Small intestine (tissue), 16 donors: ENCODE results near the gene RPEL1. TPM values are rescaled to one million over a fixed set of nuclear protein-coding genes. Genes with fewer than 3 reads are reported as not detected.
A peak's percentile ranks its signal among the peaks of the same experiment; 100 is the strongest.
"Not testable (repeated sequence)": the region's sequence is repeated elsewhere in the genome, so short reads cannot be mapped to it uniquely, and the experiment has no call there.

Experiments
- DNase-seq, 2 donors: peaks; one replicate each; pipeline versions ENCODE4 v3.0.0 to v3.0.0-alpha.2; 2013
- FAIRE-seq: peaks from 2 replicates; lab custom pipeline; 2012; peaks lifted over from hg19 to GRCh38; lab: Jason Lieb, UNC
- H3K27ac ChIP-seq, 3 donors: one replicate each; pipeline ENCODE4 v1.5.1; 2013; ENCODE audit warnings: low read length in 2 of 3, mild to moderate bottlenecking in 2 of 3, control low read depth in 1 of 3, inconsistent platforms in 1 of 3, low read depth in 1 of 3, moderate library complexity in 1 of 3
- H3K27me3 ChIP-seq, 3 donors: one replicate each; pipeline ENCODE4 v1.6.1; 2013; ENCODE audit warnings: low read length in 3 of 3, inconsistent platforms in 1 of 3; ENCODE audit not compliant: control insufficient read depth in 3 of 3, insufficient read depth in 3 of 3
- H3K36me3 ChIP-seq, 3 donors: one replicate each; pipeline ENCODE4 v1.6.1; 2013; ENCODE audit warnings: low read length in 3 of 3, inconsistent platforms in 1 of 3, low read depth in 1 of 3, mild to moderate bottlenecking in 1 of 3, moderate library complexity in 1 of 3; ENCODE audit not compliant: control insufficient read depth in 3 of 3, insufficient read depth in 2 of 3
- H3K4me1 ChIP-seq, 3 donors: one replicate each; pipeline ENCODE4 v1.6.1; 2013; ENCODE audit warnings: low read length in 2 of 3, inconsistent platforms in 1 of 3, low read depth in 1 of 3, mild to moderate bottlenecking in 1 of 3, moderate library complexity in 1 of 3; ENCODE audit not compliant: control insufficient read depth in 3 of 3, insufficient read depth in 2 of 3
- H3K4me3 ChIP-seq, 3 donors: one replicate each; pipeline ENCODE4 v1.5.1; 2013; ENCODE audit warnings: low read length in 3 of 3, control low read depth in 1 of 3, inconsistent platforms in 1 of 3, low read depth in 1 of 3, mild to moderate bottlenecking in 1 of 3, moderate library complexity in 1 of 3
- H3K9me3 ChIP-seq, 2 donors: one replicate each; pipeline ENCODE4 v1.6.1; 2013; ENCODE audit warnings: low read depth in 1 of 2, low read length in 1 of 2; ENCODE audit not compliant: control insufficient read depth in 2 of 2, insufficient read depth in 1 of 2
- WGBS, 3 donors: extraction: QIAGEN DNeasy Blood & Tissue Kit; methylation state at CpG; one replicate each; pipeline ENCODE4 v1.1.7; 2013; 5-methylcytosine and 5-hydroxymethylcytosine counted together
- long read RNA-seq, 10 donors: transcript quantifications; one replicate each; lab custom pipeline, GENCODE V29; 2026
- polyA plus RNA-seq, 4 donors: library from polyadenylated mRNA; stranded (reverse) in 3 of 4; unstranded in 1 of 4; fragments of 200-250 nt in 3 of 4; fragments of 120-200 nt in 1 of 4; gene quantifications; one replicate each; pipeline versions ENCODE4 v1.2.1 to v1.2.3, GENCODE V29; 2013
- donor health status: healthy with polysubstance abuse.
- donor health status: control.
- donor health status: control.
- donor health status: Bipolar disorder and iron deficiency.
- donor health status: healthy.

RPEL1 gene
- polyA plus RNA-seq: under 1 TPM in 2 of 4 donors, not detected in 2; 0.01 to 0.09 TPM
- long read RNA-seq, donor 1: 0 reads
- long read RNA-seq, donor 2: 0 reads
- long read RNA-seq, donor 3: 0 reads
- long read RNA-seq, donor 4: 0 reads
- long read RNA-seq, donor 5: 0 reads
- long read RNA-seq, donor 6: 0 reads
- long read RNA-seq, donor 7: 0 reads
- long read RNA-seq, donor 8: 0 reads
- long read RNA-seq, donor 9: 0 reads
- long read RNA-seq, donor 10: 0 reads

- not testable (repeated sequence) for H3K27me3 ChIP-seq, H3K36me3 ChIP-seq, DNase-seq, H3K27ac ChIP-seq, FAIRE-seq, H3K9me3 ChIP-seq, H3K4me3 ChIP-seq
- WGBS, 3 donors: 90 to 91% (median 90%) methylated on average over 7 of the region's 7 CpGs
- H3K4me1 ChIP-seq: peaks cover 0 to 13% (median 0%) of the 10 kb centered on the region in 3 donors
Observed at GRCh38 chr10:103245587-103245986, at the start of gene RPEL1. TSS of gene RPEL1 (plus strand) at chr10:103245887. CDS start at chr10:103245997, 110 bp downstream.

GRCh38 chr10:103196516-103196915, 49.2 kb upstream of the RPEL1 start:
- Histone ChIP-seq H3K36me3 (no peaks in the 10 kb centered on the region), H3K4me3 (no peak overlapping the region), H3K9me3 (no peaks in the 10 kb centered on the region), H3K27ac (no peak overlapping the region), H3K4me1 (peaks cover 2 to 4% (median 2%) of the 10 kb centered on the region in 3 donors), H3K27me3 (no peaks in the 10 kb centered on the region)
- DNase-seq (no peak), FAIRE-seq (no peak)
- 62 to 82% (median 81%) methylated on average over 2 of the region's 2 CpGs for WGBS, 3 donors

- no peaks in the 10 kb centered on the region for H3K36me3 ChIP-seq
- no peak overlapping the region for H3K4me3 ChIP-seq
- FAIRE-seq (no peak), DNase-seq (peak; percentile 6 to 54)
- no peaks in the 10 kb centered on the region for H3K9me3 ChIP-seq
- WGBS, 3 donors: 68 to 77% (median 77%) methylated on average over 3 of the region's 3 CpGs
- no peaks in the 10 kb centered on the region for H3K27me3 ChIP-seq
- peaks cover 0 to 4% (median 2%) of the 10 kb centered on the region in 3 donors for H3K4me1 ChIP-seq
- H3K27ac ChIP-seq: peak overlapping the region in 2 of 3 donors; percentile 27 to 37
Observed at GRCh38 chr10:103197174-103197573, 48.5 kb upstream of the RPEL1 start.

- H3K4me3 ChIP-seq: no peak overlapping the region
- WGBS, 3 donors: 62 to 79% (median 68%) methylated on average over 2 of the region's 2 CpGs
- no peaks in the 10 kb centered on the region for H3K27me3 ChIP-seq
- DNase-seq (no peak), FAIRE-seq (no peak)
- no peaks in the 10 kb centered on the region for H3K9me3 ChIP-seq
- no peaks in the 10 kb centered on the region for H3K36me3 ChIP-seq
- H3K4me1 ChIP-seq: peaks cover 0 to 4% (median 2%) of the 10 kb centered on the region in 3 donors
- H3K27ac ChIP-seq: peak overlapping the region in 1 of 3 donors; percentile 9
Observed at GRCh38 chr10:103197903-103198302, 47.8 kb upstream of the RPEL1 start.

GRCh38 chr10:103198648-103199047, 47.0 kb upstream of the RPEL1 start:
- 90 to 92% (median 91%) methylated on average over 8 of the region's 8 CpGs for WGBS, 3 donors
- FAIRE-seq (no peak), DNase-seq (no peak)
- Histone ChIP-seq H3K4me3 (no peak overlapping the region), H3K27me3 (no peaks in the 10 kb centered on the region), H3K4me1 (peaks cover 0 to under 1% (median 0%) of the 10 kb centered on the region in 3 donors), H3K9me3 (no peaks in the 10 kb centered on the region), H3K27ac (no peak overlapping the region), H3K36me3 (no peaks in the 10 kb centered on the region)

GRCh38 chr10:103199488-103199887, 46.2 kb upstream of the RPEL1 start:
- DNase-seq (no peak), FAIRE-seq (no peak)
- H3K4me1 ChIP-seq: no peaks in the 10 kb centered on the region
- whole genome bisulfite sequencing, 3 donors: 95 to 100% (median 97%) methylated on average over 1 of the region's 1 CpG
- no peaks in the 10 kb centered on the region for H3K27me3 ChIP-seq
- no peak overlapping the region for H3K4me3 ChIP-seq
- no peaks in the 10 kb centered on the region for H3K9me3 ChIP-seq
- H3K27ac ChIP-seq: no peak overlapping the region
- no peaks in the 10 kb centered on the region for H3K36me3 ChIP-seq

DNA sequence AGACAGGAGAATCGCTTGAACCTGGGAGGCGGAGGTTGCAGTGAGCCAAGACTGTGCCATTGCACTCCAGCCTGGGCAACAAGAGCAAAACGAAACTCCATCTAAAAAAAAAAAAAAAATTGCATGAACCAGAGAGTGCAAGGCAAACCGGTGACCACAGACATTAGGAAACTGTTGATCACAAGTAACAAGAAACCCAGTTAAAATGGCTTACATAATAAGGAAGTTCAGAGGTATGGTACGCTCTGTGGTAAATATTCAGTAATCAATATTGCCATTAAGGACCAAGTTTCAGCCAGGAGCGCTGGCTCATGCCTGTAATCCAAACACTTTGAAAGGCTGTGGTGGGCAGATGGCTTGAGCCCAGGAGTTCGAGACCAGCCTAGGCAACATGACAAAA, 43.4 kb upstream of the RPEL1 start:
- Histone ChIP-seq H3K27me3 (no peaks in the 10 kb centered on the region), H3K4me3 (no peak overlapping the region), H3K4me1 (no peaks in the 10 kb centered on the region), H3K27ac (no peak overlapping the region), H3K36me3 (no peaks in the 10 kb centered on the region), H3K9me3 (no peaks in the 10 kb centered on the region)
- 76 to 83% (median 76%) methylated on average over 7 of the region's 7 CpGs for WGBS, 3 donors
- FAIRE-seq (no peak), DNase-seq (no peak)

DNA sequence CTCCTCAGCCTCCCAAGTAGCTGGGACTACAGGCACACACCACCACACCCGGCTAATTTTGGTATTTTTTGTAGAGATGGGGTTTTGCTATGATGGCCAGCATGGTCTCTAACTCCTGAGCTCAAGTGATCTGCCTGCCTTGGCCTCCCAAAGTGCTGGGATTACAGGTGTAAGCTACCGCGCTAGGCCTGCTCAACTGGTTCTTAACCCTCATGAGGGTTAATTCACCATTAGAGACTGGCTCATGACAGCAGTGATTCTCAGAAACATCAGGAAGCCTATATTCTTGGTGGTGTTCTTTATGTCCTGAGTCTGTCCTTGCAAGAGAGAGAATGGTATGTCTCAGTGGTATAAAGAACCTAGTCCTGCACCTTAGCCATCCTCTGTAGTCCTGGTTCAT, 42.2 kb upstream of the RPEL1 start:
- WGBS, 3 donors: 89 to 98% (median 94%) methylated on average over 3 of the region's 3 CpGs
- H3K36me3 ChIP-seq: no peaks in the 10 kb centered on the region
- no peaks in the 10 kb centered on the region for H3K9me3 ChIP-seq
- no peaks in the 10 kb centered on the region for H3K27me3 ChIP-seq
- H3K4me1 ChIP-seq: no peaks in the 10 kb centered on the region
- DNase-seq (no peak), FAIRE-seq (no peak)
- H3K27ac ChIP-seq: no peak overlapping the region
- no peak overlapping the region for H3K4me3 ChIP-seq
